Ectodermal cell (in vitro differentiated cells): ENCODE data around the gene MEX3A. TPM values are rescaled to one million over a fixed set of nuclear protein-coding genes. Genes with fewer than 3 reads are reported as not detected.
"Not testable (repeated sequence)": the region's sequence is repeated elsewhere in the genome, so short reads cannot be mapped to it uniquely, and the experiment has no call there.

Source experiments
- H3K27ac ChIP-seq: 2 replicates; pipeline ENCODE4 v1.7.0; 2013; ENCODE audit warnings: mild to moderate bottlenecking, low read depth, low read length; ENCODE audit not compliant: insufficient read depth, poor library complexity, severe bottlenecking
- H3K27me3 ChIP-seq: 2 replicates; pipeline ENCODE4 v1.7.0; 2013; ENCODE audit warnings: mild to moderate bottlenecking, low read length; ENCODE audit not compliant: insufficient read depth, control insufficient read depth, poor library complexity, severe bottlenecking
- H3K36me3 ChIP-seq: one replicate; pipeline ENCODE4 v1.7.0; 2013; ENCODE audit warnings: low read length; ENCODE audit not compliant: control insufficient read depth, insufficient read depth
- H3K4me1 ChIP-seq: one replicate; pipeline ENCODE4 v1.7.0; 2013; ENCODE audit warnings: low read length; ENCODE audit not compliant: control insufficient read depth, insufficient read depth
- H3K4me3 ChIP-seq: 2 replicates; pipeline ENCODE4 v1.7.0; 2013; ENCODE audit warnings: low read depth, low read length, control low read depth; ENCODE audit not compliant: insufficient read depth
- H3K9me3 ChIP-seq: 2 replicates; pipeline ENCODE4 v1.7.0; 2013; ENCODE audit warnings: mild to moderate bottlenecking, low read length, moderate library complexity; ENCODE audit not compliant: control insufficient read depth
- WGBS, 2 experiments: methylation state at CpG; one replicate each; pipeline ENCODE4 v1.1.7; 2013; ENCODE audit warnings: missing lambda C conversion rate in 2 of 2; 5-methylcytosine and 5-hydroxymethylcytosine counted together
- polyA plus RNA-seq, 4 experiments: library from polyadenylated mRNA; stranded (reverse); fragments of 50-300 nt; gene quantifications; one replicate each; pipeline ENCODE4 v1.2.3, GENCODE V29; 2013

The MEX3A gene
- polyA plus RNA-seq (2013, experiment 1 of 4) = 85.4 TPM
- polyA plus RNA-seq (2013, experiment 2 of 4) = 98.5 TPM
- 84.4 TPM for polyA plus RNA-seq (2013, experiment 3 of 4)
- 88.8 TPM for polyA plus RNA-seq (2013, experiment 4 of 4)

GRCh38 chr1:156082309-156083091, at the start of gene MEX3A:
Gene MEX3A (minus strand): TSS chr1:156082465. CDS start chr1:156081998, 467 bp downstream.
- no peaks in the 10 kb centered on the region for H3K9me3 ChIP-seq
- H3K36me3 ChIP-seq = peaks cover under 1% of the 10 kb centered on the region
- WGBS, 2 experiments = 0% methylated on average over 62 of the region's 62 CpGs
- H3K4me3 ChIP-seq = peak within 1 kb of the TSS; percentile 65
- H3K27ac ChIP-seq = peak within 1 kb of the TSS; percentile 99
- H3K27me3 ChIP-seq = no peaks in the 10 kb centered on the region
- H3K4me1 ChIP-seq = peaks cover 38% of the 10 kb centered on the region

- 86 to 87% methylated on average over 6 of the region's 6 CpGs for WGBS, 2 experiments
- no peak overlapping the region for H3K27ac ChIP-seq
- peaks cover 25% of the 10 kb centered on the region for H3K36me3 ChIP-seq
- H3K9me3 ChIP-seq = no peaks in the 10 kb centered on the region
- H3K27me3 ChIP-seq = no peaks in the 10 kb centered on the region
- H3K4me3 ChIP-seq = no peak overlapping the region
- peaks cover 23% of the 10 kb centered on the region for H3K4me1 ChIP-seq
These were observed 48.3 kb upstream of the MEX3A start for GRCh38 chr1:156130578-156130942.

- WGBS, 2 experiments = 41 to 42% methylated on average over 7 of the region's 7 CpGs
- Histone ChIP-seq H3K36me3 (peaks cover 19% of the 10 kb centered on the region), H3K9me3 (no peaks in the 10 kb centered on the region), H3K4me3 (no peak overlapping the region), H3K27ac (peak overlapping the region; percentile 89), H3K4me1 (peaks cover 25% of the 10 kb centered on the region), H3K27me3 (no peaks in the 10 kb centered on the region)
These were observed 47.7 kb upstream of the MEX3A start for GRCh38 chr1:156129687-156130577.

GRCh38 chr1:156128654-156129597, 46.7 kb upstream of the MEX3A start:
- Histone ChIP-seq H3K27me3 (no peaks in the 10 kb centered on the region), H3K4me1 (peaks cover 33% of the 10 kb centered on the region), H3K4me3 (no peak overlapping the region), H3K27ac (peak overlapping the region; percentile 47), H3K36me3 (peaks cover 11% of the 10 kb centered on the region), H3K9me3 (no peaks in the 10 kb centered on the region)
- WGBS, 2 experiments = 72 to 80% methylated on average over 7 of the region's 8 CpGs

- H3K9me3 ChIP-seq = no peaks in the 10 kb centered on the region
- no peak overlapping the region for H3K27ac ChIP-seq
- H3K36me3 ChIP-seq = peaks cover 11% of the 10 kb centered on the region
- no peaks in the 10 kb centered on the region for H3K27me3 ChIP-seq
- peaks cover 39% of the 10 kb centered on the region for H3K4me1 ChIP-seq
- H3K4me3 ChIP-seq = no peak overlapping the region
- 87 to 95% methylated on average over 2 of the region's 2 CpGs for WGBS, 2 experiments
These were observed 46.0 kb upstream of the MEX3A start for GRCh38 chr1:156128308-156128653.

GRCh38 chr1:156126630-156127534, 44.6 kb upstream of the MEX3A start:
- H3K4me1 ChIP-seq = peaks cover 51% of the 10 kb centered on the region
- H3K4me3 ChIP-seq = no peak overlapping the region
- H3K9me3 ChIP-seq = no peaks in the 10 kb centered on the region
- peaks cover 11% of the 10 kb centered on the region for H3K36me3 ChIP-seq
- peak overlapping the region; percentile 1 for H3K27ac ChIP-seq
- WGBS, 2 experiments = 88 to 91% methylated on average over 15 of the region's 15 CpGs
- no peaks in the 10 kb centered on the region for H3K27me3 ChIP-seq

GRCh38 chr1:156126043-156126629, 43.9 kb upstream of the MEX3A start:
- Histone ChIP-seq H3K36me3 (peaks cover 6% of the 10 kb centered on the region), H3K27me3 (no peaks in the 10 kb centered on the region), H3K27ac (peak overlapping the region; percentile 17), H3K4me3 (no peak overlapping the region), H3K9me3 (no peaks in the 10 kb centered on the region), H3K4me1 (peaks cover 51% of the 10 kb centered on the region)
- WGBS, 2 experiments = 74% methylated on average over 11 of the region's 11 CpGs

GRCh38 chr1:156125544-156125943, 43.3 kb upstream of the MEX3A start:
- H3K27ac ChIP-seq, H3K27me3 ChIP-seq, H3K36me3 ChIP-seq, H3K9me3 ChIP-seq, H3K4me3 ChIP-seq: not testable (repeated sequence)
- peaks cover 51% of the 10 kb centered on the region for H3K4me1 ChIP-seq
- 92 to 95% methylated on average over 10 of the region's 10 CpGs for WGBS, 2 experiments
